HCT116 (cell line): ENCODE measurements around the gene PLA2G2D. TPM values are rescaled to one million over a fixed set of nuclear protein-coding genes. Genes with fewer than 3 reads are reported as not detected.

Source experiments
- ATAC-seq: fragments of 200-7000 bp; cut with Tn5 transposase; 2 replicates; pipeline ENCODE4 v1.9.1; 2020; ENCODE audit warnings: mild to moderate bottlenecking, moderate library complexity
- BruUV-seq: library from RNA; stranded (reverse); fragments of 400-500 nt; replicated peaks from 2 replicates; lab custom pipeline; 2021; lab: Mats Ljungman, UMichigan
- CTCF ChIA-PET: fragments of 300-600 bp; sonication (Branson Sonifier 250); formaldehyde crosslinking; loops from one replicate; lab custom pipeline; 2021; ENCODE audit warnings: antibody characterized with exemption; lab: Charles Lee
- POLR2A ChIA-PET: fragments of 300-600, 350-600 bp; sonication (Branson Sonifier 250); formaldehyde crosslinking; loops from one replicate; lab custom pipeline; 2021; ENCODE audit warnings: antibody characterized with exemption; lab: Charles Lee
- RAD21 ChIA-PET, 2 experiments: fragments of 300-600 bp; sonication (Branson Sonifier 250); formaldehyde crosslinking; loops; one replicate each; lab custom pipeline; 2023; ENCODE audit warnings: low total read pairs in 2 of 2; ENCODE audit not compliant: uncharacterized antibody in 2 of 2, unreplicated experiment in 2 of 2, low non-redundant PET in 1 of 2; lab: Charles Lee
- DNase-seq: peaks from one replicate; pipeline ENCODE4 v3.0.0-alpha.2; 2010; ENCODE audit warnings: low read depth, low spot score
- H2AFZ ChIP-seq: fragments of 200-600 bp; shearing (Covaris generic), sonication (generic); 2 replicates; pipeline ENCODE4 v1.6.1; 2017; ENCODE audit warnings: low read depth, mixed run types, mixed read lengths, antibody characterized with exemption, low read length; ENCODE audit not compliant: poor library complexity, severe bottlenecking
- H3K27ac ChIP-seq: 2 replicates; pipeline ENCODE4 v1.5.1; 2012; ENCODE audit warnings: low read depth, low read length
- H3K27me3 ChIP-seq: fragments of 200-600 bp; sonication (generic); 2 replicates; pipeline ENCODE4 v1.6.1; 2016; ENCODE audit warnings: mixed run types, low read length, mixed read lengths; ENCODE audit not compliant: insufficient read depth
- H3K36me3 ChIP-seq, 2 experiments: fragments of 200-500 bp in 1 of 2; fragments of 200-600 bp in 1 of 2; sonication (Bioruptor generic) in 1 of 2; sonication (generic) in 1 of 2; 2 replicates each; pipeline versions ENCODE4 v1.5.1 to v1.6.1; 2014 to 2016; ENCODE audit warnings: low read length in 2 of 2, inconsistent platforms in 1 of 2, mixed read lengths in 1 of 2, mixed run types in 1 of 2; ENCODE audit not compliant: insufficient read depth in 2 of 2, control insufficient read depth in 1 of 2
- H3K4me1 ChIP-seq, 2 experiments: fragments of 200-600 bp in 1 of 2; sonication (generic) in 1 of 2; 2 replicates each; pipeline versions ENCODE4 v1.5.1 to v1.6.1; 2012 to 2017; ENCODE audit warnings: low read length in 2 of 2, inconsistent platforms in 1 of 2, mild to moderate bottlenecking in 1 of 2, mixed read lengths in 1 of 2, mixed run types in 1 of 2, moderate library complexity in 1 of 2; ENCODE audit not compliant: insufficient read depth in 2 of 2, control insufficient read depth in 1 of 2
- H3K4me2 ChIP-seq: fragments of 200-600 bp; sonication (generic); 2 replicates; pipeline ENCODE4 v1.6.1; 2017; ENCODE audit warnings: mixed run types, low read length, mixed read lengths
- H3K4me3 ChIP-seq, 2 experiments: fragments of 200-600 bp in 1 of 2; sonication (generic) in 1 of 2; replicated peaks in 1 of 2; 2 replicates each; pipeline ENCODE4 v1.5.1; 2011 to 2016; ENCODE audit warnings: low read length in 2 of 2, control low read depth in 1 of 2, low read depth in 1 of 2, mild to moderate bottlenecking in 1 of 2, mixed read lengths in 1 of 2, mixed run types in 1 of 2
- H3K79me2 ChIP-seq: fragments of 200-600 bp; sonication (generic); 2 replicates; pipeline ENCODE4 v1.6.1; 2017; ENCODE audit warnings: mild to moderate bottlenecking, mixed run types, low read length, moderate library complexity, mixed read lengths; ENCODE audit not compliant: insufficient read depth
- H3K9ac ChIP-seq: fragments of 200-600 bp; sonication (generic); 2 replicates; pipeline ENCODE4 v1.6.1; 2016; ENCODE audit warnings: low read length, mixed read lengths
- H3K9me2 ChIP-seq: fragments of 200-600 bp; sonication (generic), shearing (Covaris generic); 2 replicates; pipeline ENCODE4 v1.6.1; 2017; ENCODE audit warnings: mixed run types, mild to moderate bottlenecking, moderate library complexity; ENCODE audit not compliant: insufficient read depth
- H3K9me3 ChIP-seq, 2 experiments: fragments of 200-500 bp in 1 of 2; fragments of 200-600 bp in 1 of 2; sonication (Bioruptor generic) in 1 of 2; sonication (generic) in 1 of 2; 2 replicates each; pipeline ENCODE4 v1.6.1; 2014 to 2017; ENCODE audit warnings: low read length in 2 of 2, mixed read lengths in 2 of 2, inconsistent platforms in 1 of 2, low read depth in 1 of 2, mild to moderate bottlenecking in 1 of 2, mixed run types in 1 of 2, moderate library complexity in 1 of 2; ENCODE audit not compliant: control insufficient read depth in 1 of 2, insufficient read depth in 1 of 2
- H4K20me1 ChIP-seq: fragments of 200-600 bp; sonication (generic), shearing (Covaris generic); 2 replicates; pipeline ENCODE4 v1.6.1; 2017; ENCODE audit warnings: mixed run types, mild to moderate bottlenecking, moderate library complexity; ENCODE audit not compliant: insufficient read depth
- ATF3 ChIP-seq: IDR thresholded peaks from 2 replicates; pipeline ENCODE4 v1.6.1; 2012
- EGR1 ChIP-seq: IDR thresholded peaks from 2 replicates; pipeline ENCODE4 v1.6.1; 2012; ENCODE audit warnings: low read depth
- ELF1 ChIP-seq: IDR thresholded peaks from 2 replicates; pipeline ENCODE4 v1.6.1; 2012; ENCODE audit warnings: low read depth, borderline replicate concordance
- EZH2 ChIP-seq: fragments of 200-600 bp; sonication (generic); IDR thresholded peaks from 2 replicates; pipeline ENCODE4 v1.6.1; 2017; ENCODE audit warnings: antibody characterized with exemption, mixed run types
- FOSL1 ChIP-seq: IDR thresholded peaks from 2 replicates; pipeline ENCODE4 v1.6.1; 2012; ENCODE audit warnings: low read depth
- JUND ChIP-seq: IDR thresholded peaks from 2 replicates; pipeline ENCODE4 v1.6.1; 2012
- POLR2AphosphoS5 ChIP-seq: IDR thresholded peaks from 2 replicates; pipeline ENCODE4 v1.6.1; 2011; ENCODE audit warnings: mild to moderate bottlenecking, low read depth, low read length, moderate library complexity
- RAD21 ChIP-seq: IDR thresholded peaks from 2 replicates; pipeline ENCODE4 v1.6.1; 2012; ENCODE audit warnings: low read depth, mild to moderate bottlenecking
- SP1 ChIP-seq: IDR thresholded peaks from 2 replicates; pipeline ENCODE4 v1.6.1; 2012; ENCODE audit warnings: low read depth
- TCF7L2 ChIP-seq: IDR thresholded peaks from 2 replicates; pipeline ENCODE4 v1.7.0; 2011; ENCODE audit warnings: borderline replicate concordance, inconsistent platforms; ENCODE audit not compliant: insufficient read depth, insufficient read length; ENCODE audit errors: extremely low read depth
- YY1 ChIP-seq: IDR thresholded peaks from 2 replicates; pipeline ENCODE4 v1.6.1; 2011; ENCODE audit warnings: low read length, low read depth, moderate library complexity, mild to moderate bottlenecking; ENCODE audit not compliant: insufficient replicate concordance; ENCODE audit errors: extremely low read depth
- ZFX ChIP-seq: fragments of 450-650 bp; IDR thresholded peaks from 2 replicates; pipeline ENCODE4 v1.6.1; 2017
- ZNF274 ChIP-seq: fragments of 200-500 bp; sonication (Bioruptor generic); IDR thresholded peaks from 2 replicates; pipeline ENCODE4 v1.6.1; 2014; ENCODE audit warnings: mild to moderate bottlenecking, low read depth, low read length, inconsistent platforms
- intact Hi-C: fragments of 100-400 bp; cut with micrococcal nuclease; formaldehyde crosslinking; loops from 2 replicates; pipeline ENCODE4 v1.10.0; 2022
- total RNA-seq: library from RNA; stranded (reverse); gene quantifications from one replicate; pipeline ENCODE4 v1.2.1, GENCODE V29; 2021; ENCODE audit not compliant: unreplicated experiment

Gene PLA2G2D
- total RNA-seq, 1 experiment from 2014 or later: not detected

- ATAC-seq (no peak), DNase-seq (no peak)
- Histone ChIP-seq H3K36me3 (no peaks in the 10 kb centered on the region), H3K4me2 (no peak overlapping the region), H3K9me2 (no peaks in the 10 kb centered on the region), H3K9ac (no peak overlapping the region), H3K27ac (no peak overlapping the region), H3K27me3 (no peaks in the 10 kb centered on the region), H4K20me1 (no peaks in the 10 kb centered on the region), H3K4me3 (no peak overlapping the region), H3K9me3 (no peaks in the 10 kb centered on the region), H3K79me2 (no peaks in the 10 kb centered on the region), H3K4me1 (peaks cover 9 to 21% of the 10 kb centered on the region in 2 experiments), H2AFZ (no peak overlapping the region)
- no TSS peak for BruUV-seq
- RAD21 ChIA-PET: no interaction called here
- POLR2A ChIA-PET: no interaction called here
- intact Hi-C loops: no loop called here
- TF ChIP-seq ZFX (no peak), ZNF274 (no peak), YY1 (no peak), EZH2 (no peak), SP1 (no peak), EGR1 (no peak), ATF3 (no peak), TCF7L2 (no peak), RAD21 (no peak), JUND (no peak), ELF1 (no peak), FOSL1 (no peak), POLR2AphosphoS5 (no peak)
- CTCF ChIA-PET: no interaction called here
Measured at GRCh38 chr1:20126041-20126805, 6.9 kb upstream of the PLA2G2D start.
